Gastroesophageal sphincter (tissue), 4 donors: Measurements from ENCODE around the gene LDLRAD4. TPM values are rescaled to one million over a fixed set of nuclear protein-coding genes. Genes with fewer than 3 reads are reported as not detected.

Experiments used
- ATAC-seq: fragments of 150-250 bp; one replicate; pipeline ENCODE4 v1.9.1; 2016; ENCODE audit warnings: mild to moderate bottlenecking, moderate library complexity
- H3K27ac ChIP-seq, 4 donors: fragments of 200-600 bp; sonication (generic) in 3 of 4; 1 replicate in 3 of 4; 2 replicates in 1 of 4; pipeline ENCODE4 v1.5.1; 2016 to 2019
- H3K27me3 ChIP-seq: fragments of 200-600 bp; sonication (generic); one replicate; pipeline ENCODE4 v1.5.1; 2019
- H3K36me3 ChIP-seq, 2 donors: fragments of 200-600 bp; sonication (generic); one replicate each; pipeline ENCODE4 v1.5.1; 2019; ENCODE audit warnings: control low read depth in 1 of 2
- H3K4me1 ChIP-seq, 3 donors: fragments of 200-600 bp; sonication (generic); 1 replicate in 2 of 3; 2 replicates in 1 of 3; pipeline ENCODE4 v1.5.1; 2016 to 2019; ENCODE audit warnings: control low read depth in 2 of 3
- H3K4me3 ChIP-seq, 2 donors: fragments of 200-600 bp; sonication (generic); one replicate each; pipeline ENCODE4 v1.5.1; 2019; ENCODE audit warnings: mild to moderate bottlenecking in 1 of 2, moderate library complexity in 1 of 2
- H3K9me3 ChIP-seq, 3 donors: fragments of 200-600 bp; sonication (generic); one replicate each; pipeline ENCODE4 v1.5.1; 2017 to 2019; ENCODE audit warnings: control low read depth in 2 of 3
- CTCF ChIP-seq, 4 experiments: fragments of 200-600 bp in 2 of 4; fragments of 450-650 bp in 2 of 4; sonication (generic) in 1 of 4; IDR thresholded peaks; one replicate each; pipeline ENCODE4 v1.5.1; 2017 to 2019; ENCODE audit warnings: antibody characterized with exemption in 4 of 4, mild to moderate bottlenecking in 2 of 4, moderate library complexity in 2 of 4
- EP300 ChIP-seq: sonication (generic); formaldehyde crosslinking; IDR thresholded peaks from one replicate; pipeline ENCODE4 v1.6.1; 2017; ENCODE audit warnings: antibody characterized with exemption, mild to moderate bottlenecking
- POLR2A ChIP-seq, 2 donors: fragments of 450-650 bp; IDR thresholded peaks; one replicate each; pipeline ENCODE4 v1.6.1; 2017; ENCODE audit warnings: antibody characterized with exemption in 2 of 2, mild to moderate bottlenecking in 2 of 2, moderate library complexity in 1 of 2
- POLR2AphosphoS5 ChIP-seq: sonication (generic); formaldehyde crosslinking; IDR thresholded peaks from one replicate; pipeline ENCODE4 v1.6.1; 2017; ENCODE audit warnings: antibody characterized with exemption
- WGBS, 2 donors: methylation state at CpG; one replicate each; pipeline ENCODE4 v1.1.5; 2018; ENCODE audit warnings: low coverage in 1 of 2; 5-methylcytosine and 5-hydroxymethylcytosine counted together
- total RNA-seq, 4 donors: library from RNA; depleted of rRNA; stranded (reverse); fragments of >200 nt; gene quantifications; one replicate each; pipeline ENCODE4 v1.1.0, GENCODE V29; 2016

The LDLRAD4 gene
- total RNA-seq, 4 donors from 2014 or later = 28.1 to 85.9 (median 55.2) TPM

GRCh38 chr18:13521418-13521817 lies 302.9 kb downstream of the LDLRAD4 start:
- Histone ChIP-seq H3K36me3 (peaks cover 0 to 10% of the 10 kb centered on the region in 2 donors), H3K9me3 (peaks cover 0 to 5% (median 0%) of the 10 kb centered on the region in 3 donors), H3K27me3 (no peaks in the 10 kb centered on the region), H3K4me3 (no peak overlapping the region), H3K4me1 (peaks cover 0 to 7% (median 0%) of the 10 kb centered on the region in 3 donors), H3K27ac (no peak overlapping the region)
- 70% methylated on average over 3 of the region's 4 CpGs; no CpG with 5 or more reads in 1 of the 2 donors for WGBS, 2 donors
- TF ChIP-seq POLR2AphosphoS5 = no peak
- ATAC-seq = no peak

DNA sequence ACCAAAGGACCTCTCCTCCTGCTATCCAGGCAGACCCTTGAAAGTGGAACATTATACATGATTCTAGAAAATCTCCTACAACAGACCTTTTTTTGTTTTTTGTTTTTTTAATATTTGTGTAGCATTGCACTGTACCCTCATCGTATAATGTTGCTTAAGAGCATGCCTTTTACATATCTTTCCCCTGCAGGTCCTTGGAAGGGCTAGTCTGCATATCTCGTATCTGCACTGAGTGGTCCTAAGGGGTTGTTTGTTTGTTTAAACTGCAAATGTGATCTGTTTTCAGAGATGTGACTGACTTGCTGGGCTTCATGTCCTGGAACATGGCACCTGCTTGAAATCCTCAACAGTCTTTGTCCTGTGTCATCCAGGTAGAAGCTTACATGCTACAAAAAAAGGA lies 303.7 kb downstream of the LDLRAD4 start:
- H3K9me3 ChIP-seq = peaks cover 0 to 5% (median 0%) of the 10 kb centered on the region in 3 donors
- H3K4me1 ChIP-seq = peaks cover 0 to 7% (median 0%) of the 10 kb centered on the region in 3 donors
- WGBS, 2 donors = 79 to 85% methylated on average over 2 of the region's 2 CpGs
- TF ChIP-seq POLR2AphosphoS5 (no peak), POLR2A (IDR thresholded peaks at IDR 0.05) (no peak), CTCF (IDR thresholded peaks at IDR 0.05) (no peak), EP300 (no peak)
- peaks cover 0 to 2% of the 10 kb centered on the region in 2 donors for H3K36me3 ChIP-seq
- no peaks in the 10 kb centered on the region for H3K27me3 ChIP-seq
- H3K27ac ChIP-seq = no peak overlapping the region
- no peak for ATAC-seq
- no peak overlapping the region for H3K4me3 ChIP-seq

- Histone ChIP-seq H3K27ac (no peak overlapping the region), H3K9me3 (peaks cover 0 to 5% (median 0%) of the 10 kb centered on the region in 3 donors), H3K27me3 (no peaks in the 10 kb centered on the region), H3K36me3 (peaks cover 0 to 4% of the 10 kb centered on the region in 2 donors), H3K4me1 (peaks cover 0 to 7% (median 0%) of the 10 kb centered on the region in 3 donors), H3K4me3 (no peak overlapping the region)
- no peak for ATAC-seq
- WGBS, 2 donors = 89 to 95% methylated on average over 6 to 10 of the region's 15 CpGs
- no peak for TF ChIP-seq POLR2A (IDR thresholded peaks at IDR 0.05)
- TF ChIP-seq POLR2AphosphoS5 = no peak
- no peak for TF ChIP-seq EP300
- TF ChIP-seq CTCF (IDR thresholded peaks at IDR 0.05) = no peak
Observed at GRCh38 chr18:13522861-13523660, 304.5 kb downstream of the LDLRAD4 start.

- H3K27me3 ChIP-seq = no peaks in the 10 kb centered on the region
- H3K36me3 ChIP-seq = peaks cover 0 to 4% of the 10 kb centered on the region in 2 donors
- WGBS, 2 donors = 82 to 92% methylated on average over 1 to 2 of the region's 5 CpGs
- H3K9me3 ChIP-seq = no peaks in the 10 kb centered on the region
- H3K4me1 ChIP-seq = peaks cover 0 to 7% (median 0%) of the 10 kb centered on the region in 3 donors
- no peak for ATAC-seq
- H3K4me3 ChIP-seq = no peak overlapping the region
- no peak overlapping the region for H3K27ac ChIP-seq
- TF ChIP-seq CTCF (IDR thresholded peaks at IDR 0.05) (no peak), POLR2A (IDR thresholded peaks at IDR 0.05) (no peak), EP300 (no peak), POLR2AphosphoS5 (no peak)
Observed at GRCh38 chr18:13524054-13524453, 305.5 kb downstream of the LDLRAD4 start.

- Histone ChIP-seq H3K36me3 (peaks cover 0 to 4% of the 10 kb centered on the region in 2 donors), H3K4me1 (peaks cover 0 to 8% (median 0%) of the 10 kb centered on the region in 3 donors), H3K27me3 (no peaks in the 10 kb centered on the region), H3K4me3 (no peak overlapping the region), H3K27ac (no peak overlapping the region), H3K9me3 (no peaks in the 10 kb centered on the region)
- TF ChIP-seq POLR2AphosphoS5 (no peak), CTCF (IDR thresholded peaks at IDR 0.05) (no peak), EP300 (no peak), POLR2A (IDR thresholded peaks at IDR 0.05) (no peak)
- 76 to 80% methylated on average over 5 to 6 of the region's 11 CpGs for WGBS, 2 donors
- ATAC-seq = no peak
Observed at GRCh38 chr18:13524811-13525210, 306.3 kb downstream of the LDLRAD4 start.
